ENCODE data around the gene TMUB2.
"Not testable (repeated sequence)": the region's sequence is repeated elsewhere in the genome, so short reads cannot be mapped to it uniquely, and the experiment has no call there.

TMUB2 gene

DNA sequence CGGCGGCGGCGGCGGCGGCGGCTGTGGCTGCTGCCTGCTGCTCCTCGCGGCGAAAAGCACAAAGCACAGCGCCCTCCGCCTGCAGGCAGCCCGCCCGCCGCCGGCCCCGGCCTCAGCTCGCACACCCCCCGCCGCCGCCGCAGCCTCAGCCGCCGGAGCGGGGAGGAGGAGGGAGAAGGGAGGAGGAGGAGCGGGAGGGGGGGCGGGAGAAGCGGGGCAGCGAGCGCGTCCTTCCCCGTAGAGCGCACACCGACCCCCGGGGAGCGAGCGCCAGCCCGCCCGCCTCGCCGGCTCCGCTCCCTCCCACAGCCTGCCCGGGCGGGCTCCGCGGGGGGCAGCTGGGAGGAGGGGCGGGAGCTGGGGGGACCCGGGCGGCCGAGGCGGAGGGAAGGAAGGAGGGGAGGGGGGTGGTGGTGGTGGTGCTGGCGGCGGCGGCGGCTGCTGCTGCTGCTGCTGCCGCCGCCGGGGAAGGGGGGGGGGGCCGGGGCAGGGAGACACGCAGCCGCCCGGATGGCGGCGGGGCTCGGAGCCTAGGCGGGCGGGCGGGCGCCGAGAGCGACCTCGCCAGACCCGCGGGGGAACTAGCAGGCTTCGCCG is 32.9 kb downstream of the TMUB2 start, which contains the start of gene UBTF:
Gene UBTF (minus strand): TSS at position 60 of the 597 bp plus-strand sequence. CDS start 1,446 bp downstream, outside the sequence.
- H3K4me1 Mint-ChIP-seq: peaks cover 42% of the 10 kb centered on the region
- H3K9me3 Mint-ChIP-seq: no peaks in the 10 kb centered on the region
- peaks cover 9% of the 10 kb centered on the region for H3K36me3 Mint-ChIP-seq
- H3K27me3 Mint-ChIP-seq: no peaks in the 10 kb centered on the region
- peak within 1 kb of the TSS; percentile 95 for H3K4me3 Mint-ChIP-seq
- H3K27ac Mint-ChIP-seq: peak within 1 kb of the TSS; percentile 97

DNA sequence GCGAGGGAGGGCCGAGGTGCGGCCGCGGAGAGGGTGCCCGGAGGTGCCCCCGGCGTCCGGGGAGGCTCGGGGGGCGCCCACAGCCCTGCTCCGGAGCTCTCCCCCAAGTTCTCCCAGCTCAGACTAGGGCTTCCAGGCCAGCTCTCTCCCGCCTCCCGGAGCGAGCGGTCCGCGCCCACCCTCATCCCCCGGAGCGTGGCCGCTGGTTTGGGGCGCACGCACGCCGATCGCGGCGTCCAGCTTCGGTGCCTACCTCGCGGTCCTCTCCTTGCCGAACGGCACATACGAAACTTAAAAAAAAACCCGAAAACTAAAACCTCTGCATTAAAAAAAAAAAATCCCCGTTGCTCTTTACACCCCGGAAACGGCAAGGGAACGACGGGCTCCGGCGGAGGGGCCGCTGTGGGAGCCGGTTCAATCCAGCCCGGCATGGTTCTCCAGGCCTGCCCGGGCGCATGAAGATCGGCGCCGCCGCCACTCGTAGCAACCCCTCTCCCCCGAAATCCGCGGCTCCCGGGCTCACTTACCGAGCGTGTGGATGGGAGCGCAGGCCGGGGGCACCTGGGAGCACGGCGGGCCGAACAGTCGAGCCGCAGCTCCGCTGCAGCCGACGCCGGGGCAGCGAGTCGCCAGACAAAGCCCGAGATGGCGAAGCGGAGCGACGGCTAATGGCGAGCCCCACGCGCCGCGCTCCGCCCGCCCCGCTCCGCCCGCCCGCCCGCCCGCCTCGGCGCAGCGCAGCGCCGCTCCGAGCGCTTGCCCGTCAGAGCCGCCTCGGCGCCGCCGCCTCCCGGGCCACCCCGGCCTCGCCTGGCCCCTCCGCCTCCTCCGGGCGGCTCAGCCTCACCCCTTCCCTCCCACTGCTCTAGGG is 33.7 kb downstream of the TMUB2 start:
- no peaks in the 10 kb centered on the region for H3K9me3 Mint-ChIP-seq
- H3K4me3 Mint-ChIP-seq: peak overlapping the region; percentile 98
- peaks cover 5% of the 10 kb centered on the region for H3K36me3 Mint-ChIP-seq
- H3K4me1 Mint-ChIP-seq: peaks cover 35% of the 10 kb centered on the region
- H3K27ac Mint-ChIP-seq: peak overlapping the region; percentile 97
- H3K27me3 Mint-ChIP-seq: no peaks in the 10 kb centered on the region

DNA sequence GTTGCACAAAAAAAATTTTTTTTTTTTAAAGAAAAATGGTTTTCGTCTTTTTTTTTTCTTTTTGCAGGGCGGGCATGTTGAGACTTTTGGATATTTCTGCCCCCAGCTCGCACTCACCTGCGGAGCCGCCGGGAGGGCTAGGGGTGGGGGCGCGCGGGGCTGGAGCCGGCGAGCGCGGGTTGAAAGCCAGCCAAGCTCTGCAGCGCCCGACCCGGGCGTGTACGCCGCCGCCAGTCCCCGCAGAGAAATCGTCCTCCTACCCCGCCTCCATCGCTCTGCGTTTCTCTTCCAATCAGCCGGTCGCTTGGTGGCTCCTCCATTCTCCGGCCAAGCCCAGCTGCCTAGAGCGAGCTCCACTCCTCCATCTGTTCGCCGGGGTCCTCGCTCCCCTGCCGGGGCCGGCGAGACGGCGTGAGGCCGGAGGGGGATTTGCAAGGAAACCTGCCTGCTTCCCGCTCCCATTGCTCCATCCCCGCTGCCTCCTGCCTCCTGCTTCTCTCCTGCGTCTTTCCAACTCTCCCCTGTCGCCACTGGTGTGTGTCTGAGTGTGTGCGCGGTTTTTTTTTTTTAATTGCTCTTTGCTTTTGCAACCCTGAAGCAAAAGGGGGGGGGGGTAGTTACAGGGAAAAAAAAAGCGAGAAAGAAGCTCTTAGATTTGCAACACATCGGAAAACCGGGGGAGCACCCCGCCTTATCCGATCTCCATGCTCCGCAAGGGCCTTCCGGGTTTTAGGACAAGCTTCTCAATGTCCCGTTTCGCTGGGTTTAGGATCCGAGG is 34.5 kb downstream of the TMUB2 start:
- Mint-ChIP-seq H3K27ac (peak overlapping the region; percentile 97), H3K9me3 (no peaks in the 10 kb centered on the region), H3K4me1 (peaks cover 27% of the 10 kb centered on the region), H3K27me3 (no peaks in the 10 kb centered on the region), H3K36me3 (peaks cover 5% of the 10 kb centered on the region), H3K4me3 (peak overlapping the region; percentile 98)

DNA sequence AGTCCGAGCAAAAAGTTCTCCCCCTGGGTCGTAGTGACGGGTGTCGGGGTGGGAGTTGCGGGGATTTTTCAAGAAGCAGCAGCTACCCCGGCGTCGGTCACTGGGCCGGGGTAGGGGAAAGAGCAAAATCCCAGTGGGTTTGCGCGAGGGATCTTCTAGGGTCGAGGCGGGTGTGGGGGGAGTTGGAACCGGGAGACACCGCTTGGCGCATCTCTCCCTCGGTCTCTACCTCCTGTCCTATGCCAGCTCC is 35.0 kb downstream of the TMUB2 start:
- peak overlapping the region; percentile 97 for H3K27ac Mint-ChIP-seq
- no peaks in the 10 kb centered on the region for H3K9me3 Mint-ChIP-seq
- no peaks in the 10 kb centered on the region for H3K27me3 Mint-ChIP-seq
- peak overlapping the region; percentile 98 for H3K4me3 Mint-ChIP-seq
- peaks cover 3% of the 10 kb centered on the region for H3K36me3 Mint-ChIP-seq
- H3K4me1 Mint-ChIP-seq: peaks cover 22% of the 10 kb centered on the region

DNA sequence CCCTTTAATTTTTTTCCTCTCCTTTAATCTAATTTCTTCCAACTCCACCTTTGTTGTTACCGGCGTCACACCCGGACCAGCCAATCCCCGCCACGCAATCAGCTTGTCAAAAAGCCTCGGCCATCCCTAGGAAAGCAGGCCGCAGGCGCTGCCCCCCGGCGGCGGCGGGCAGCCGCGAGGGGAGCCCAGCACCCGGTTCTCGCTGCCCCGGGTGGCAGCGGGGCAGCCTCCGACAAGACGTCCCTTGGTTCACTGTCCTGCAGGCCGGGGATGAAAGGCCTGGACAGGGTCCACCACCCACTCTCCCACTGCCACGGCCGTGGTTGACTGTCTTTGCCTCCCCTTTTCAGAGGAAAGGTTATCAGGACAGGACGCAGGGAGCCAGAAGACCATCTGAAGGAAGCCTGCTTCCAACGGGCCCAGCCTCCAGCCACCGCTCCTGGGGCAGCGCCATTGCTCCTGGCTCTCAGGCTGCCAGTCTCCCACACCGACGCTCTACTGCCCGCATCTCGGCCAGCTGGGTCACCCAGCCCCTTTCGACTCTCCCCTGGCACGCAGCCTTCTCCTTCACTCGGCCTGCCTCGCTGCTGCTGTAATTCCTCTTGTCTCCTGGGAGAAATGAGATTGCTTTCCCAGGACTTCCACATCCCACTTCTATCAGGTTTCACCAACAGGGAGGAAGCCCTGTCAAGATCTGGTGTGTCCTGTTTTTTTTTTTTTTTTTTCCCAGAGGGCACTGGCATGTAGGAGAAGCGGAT is 35.5 kb downstream of the TMUB2 start:
- Mint-ChIP-seq H3K4me3 (peak overlapping the region; percentile 98), H3K9me3 (no peaks in the 10 kb centered on the region), H3K36me3 (no peaks in the 10 kb centered on the region), H3K27ac (peak overlapping the region; percentile 97), H3K27me3 (no peaks in the 10 kb centered on the region), H3K4me1 (peaks cover 18% of the 10 kb centered on the region)

DNA sequence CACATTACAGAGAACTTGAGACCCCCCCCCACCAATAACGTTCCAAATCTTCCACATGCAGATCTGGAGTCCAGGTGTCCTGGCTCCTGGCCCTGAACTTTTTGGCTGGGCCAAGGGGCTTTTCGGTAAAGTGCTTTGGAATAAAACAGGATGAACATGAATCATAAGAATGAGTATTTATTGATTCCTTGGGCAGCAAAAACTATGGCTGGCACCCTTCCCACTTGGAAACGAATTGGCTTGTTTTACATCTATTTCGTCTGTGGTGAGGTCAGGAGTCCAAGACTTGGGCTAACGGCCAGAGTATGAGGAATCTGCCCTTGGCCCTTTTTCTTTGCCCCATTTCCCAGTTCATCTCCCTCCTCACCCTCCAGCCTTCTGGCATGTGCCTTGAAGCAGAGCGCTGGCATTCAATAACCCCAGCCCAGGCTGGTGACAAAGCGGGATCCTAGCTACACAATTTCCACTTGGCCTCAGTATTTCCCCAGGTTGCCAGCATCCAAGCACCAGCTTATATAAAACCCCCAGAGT is 36.8 kb downstream of the TMUB2 start:
- no peak overlapping the region for H3K4me3 Mint-ChIP-seq
- peak overlapping the region; percentile 62 for H3K27ac Mint-ChIP-seq
- no peaks in the 10 kb centered on the region for H3K9me3 Mint-ChIP-seq
- peaks cover 13% of the 10 kb centered on the region for H3K4me1 Mint-ChIP-seq
- no peaks in the 10 kb centered on the region for H3K36me3 Mint-ChIP-seq
- no peaks in the 10 kb centered on the region for H3K27me3 Mint-ChIP-seq

DNA sequence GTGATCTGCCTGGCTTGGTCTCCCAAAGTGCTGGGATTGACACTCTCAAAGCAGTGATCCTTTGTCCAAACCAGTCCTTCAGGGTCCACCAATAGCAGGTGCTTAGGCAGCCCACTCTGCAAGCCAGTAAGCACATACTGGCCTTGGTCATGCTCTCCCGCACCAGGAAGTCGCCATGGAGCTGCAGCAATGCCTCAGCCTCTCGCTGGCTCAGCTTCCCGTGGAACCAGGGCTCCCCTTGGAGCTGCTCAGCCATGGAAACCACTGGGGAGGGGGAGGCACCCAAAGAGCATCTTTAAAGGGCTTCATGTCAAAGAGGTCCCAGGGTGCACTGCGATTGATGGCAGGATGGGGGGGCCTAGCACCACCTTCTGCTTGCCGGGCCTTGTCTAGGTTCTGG is 42.3 kb downstream of the TMUB2 start:
- no peak overlapping the region for H3K4me3 Mint-ChIP-seq

DNA sequence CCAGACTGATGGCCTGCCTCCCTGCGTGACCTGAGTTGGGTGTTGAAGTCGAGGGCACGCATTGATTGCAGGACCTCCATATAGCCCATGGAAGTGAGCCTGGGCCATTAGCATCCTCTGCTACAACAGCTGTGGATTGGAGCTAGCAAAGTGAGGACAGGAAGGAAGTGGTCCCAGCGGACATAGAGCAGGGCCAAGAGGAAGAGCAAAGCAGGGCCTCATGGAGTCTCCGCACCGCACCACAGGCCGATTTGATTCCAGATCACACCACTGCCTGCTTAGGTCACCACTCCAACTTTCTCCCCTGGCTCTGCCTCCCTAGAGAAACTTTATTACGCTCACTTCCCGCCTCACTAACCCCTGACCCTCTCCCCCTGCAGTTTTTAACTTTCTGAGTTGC is 43.4 kb downstream of the TMUB2 start:
- Mint-ChIP-seq H3K9me3 (no peaks in the 10 kb centered on the region), H3K4me1 (peaks cover 3% of the 10 kb centered on the region), H3K4me3 (no peak overlapping the region)

More for the DNA sequence above, 42.3 kb downstream of the TMUB2 start:
- Mint-ChIP-seq H3K27me3 (no peaks in the 10 kb centered on the region), H3K36me3 (no peaks in the 10 kb centered on the region), H3K9me3 (no peaks in the 10 kb centered on the region), H3K4me1 (no peaks in the 10 kb centered on the region), H3K27ac (no peak overlapping the region)

DNA sequence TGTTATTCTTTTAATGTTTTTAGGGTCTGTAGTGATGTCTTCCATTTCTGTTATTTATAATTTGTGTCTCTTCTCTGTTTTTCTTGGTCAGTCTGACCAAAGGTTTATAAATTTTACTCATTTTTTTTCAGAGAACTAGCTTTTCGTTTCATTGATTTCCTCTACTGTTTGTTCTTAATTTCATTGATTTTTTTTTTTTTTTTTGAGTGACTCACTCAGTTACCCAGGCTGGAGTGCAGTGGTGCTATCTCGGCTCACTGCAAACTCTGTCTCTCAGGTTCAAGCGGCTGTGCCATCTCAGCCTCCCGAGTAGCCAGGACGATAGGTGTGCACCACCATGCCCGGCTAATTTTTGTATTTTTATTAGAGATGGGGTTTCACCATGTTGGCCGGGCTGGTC is 45.3 kb downstream of the TMUB2 start:
- Mint-ChIP-seq H3K27ac (no peak overlapping the region), H3K4me1 (peaks cover 5% of the 10 kb centered on the region), H3K36me3 (no peaks in the 10 kb centered on the region), H3K9me3 (no peaks in the 10 kb centered on the region), H3K27me3 (no peaks in the 10 kb centered on the region), H3K4me3 (no peak overlapping the region)

More for the DNA sequence above, 43.4 kb downstream of the TMUB2 start:
- Mint-ChIP-seq H3K27me3 (no peaks in the 10 kb centered on the region), H3K36me3 (no peaks in the 10 kb centered on the region), H3K27ac (no peak overlapping the region)

DNA sequence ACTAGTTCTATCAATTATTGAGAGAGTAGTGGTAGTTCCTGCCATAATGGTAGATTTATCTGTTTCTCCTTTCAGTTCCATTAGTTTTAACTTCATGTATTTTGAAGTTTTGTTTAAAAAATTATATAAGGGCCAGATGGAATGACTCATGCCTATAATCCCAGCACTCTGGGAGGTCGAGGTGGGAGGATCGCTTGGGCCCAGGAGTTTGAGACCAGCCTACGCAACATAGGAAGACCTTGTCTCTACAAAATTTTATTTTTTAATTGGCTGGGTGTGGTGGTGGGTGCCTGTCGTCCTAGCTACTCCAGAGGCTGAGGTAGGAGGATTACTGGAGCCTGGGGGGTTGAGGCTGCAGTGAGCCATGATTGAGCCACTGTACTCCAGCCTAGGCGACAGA is 46.8 kb downstream of the TMUB2 start:
- no peaks in the 10 kb centered on the region for H3K9me3 Mint-ChIP-seq
- no peak overlapping the region for H3K4me3 Mint-ChIP-seq
- H3K27me3 Mint-ChIP-seq: no peaks in the 10 kb centered on the region
- H3K4me1 Mint-ChIP-seq: peaks cover 5% of the 10 kb centered on the region
- no peaks in the 10 kb centered on the region for H3K36me3 Mint-ChIP-seq
- no peak overlapping the region for H3K27ac Mint-ChIP-seq

DNA sequence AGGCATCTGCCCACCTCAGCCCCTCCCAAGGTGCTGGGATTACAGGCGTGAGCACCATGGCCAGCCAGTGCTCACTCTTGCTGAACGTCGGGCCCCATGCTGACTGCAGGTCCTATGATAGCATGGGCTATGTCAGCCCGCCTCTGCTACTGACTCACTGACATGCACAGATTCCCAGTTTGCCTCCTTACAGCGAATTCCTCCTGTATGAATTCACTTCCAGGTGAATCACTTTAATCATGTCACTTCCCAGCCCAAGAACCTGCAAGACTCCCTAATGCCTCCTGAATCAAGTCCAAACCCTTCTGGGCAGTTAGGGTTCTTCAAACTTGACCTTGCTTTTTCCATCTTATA is 48.8 kb downstream of the TMUB2 start:
- Mint-ChIP-seq H3K4me1 (peaks cover 5% of the 10 kb centered on the region), H3K9me3 (no peaks in the 10 kb centered on the region), H3K27me3 (no peaks in the 10 kb centered on the region), H3K36me3 (no peaks in the 10 kb centered on the region), H3K27ac (no peak overlapping the region), H3K4me3 (no peak overlapping the region)

DNA sequence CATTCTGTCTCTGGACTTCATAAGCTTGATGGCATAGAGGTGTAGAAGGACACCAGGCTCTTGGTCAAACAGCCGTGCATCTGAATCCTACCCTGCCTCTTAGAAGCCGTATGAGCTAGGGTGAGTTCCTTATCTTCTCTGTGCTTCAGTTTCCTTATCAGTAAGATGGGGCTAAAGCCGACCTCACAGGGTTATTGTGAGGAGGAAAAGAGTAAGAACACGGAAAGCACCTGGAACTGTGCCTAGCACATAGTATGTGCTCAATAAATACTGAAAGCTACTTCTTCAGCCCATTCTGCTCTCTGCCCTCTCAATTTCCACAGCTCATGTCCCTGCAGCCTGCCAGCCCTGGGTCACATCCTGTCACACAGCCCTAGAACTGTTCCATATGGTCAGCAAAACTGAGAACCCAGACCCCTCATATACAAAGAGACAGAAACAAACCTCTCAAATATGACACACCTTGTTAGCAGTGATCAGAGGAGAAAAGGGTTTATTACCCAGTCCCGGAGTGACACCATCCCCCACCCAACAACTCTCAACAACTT is 49.7 kb downstream of the TMUB2 start:
- no peaks in the 10 kb centered on the region for H3K36me3 Mint-ChIP-seq
- H3K4me3 Mint-ChIP-seq: no peak overlapping the region
- H3K4me1 Mint-ChIP-seq: peaks cover 5% of the 10 kb centered on the region
- no peaks in the 10 kb centered on the region for H3K27me3 Mint-ChIP-seq
- no peak overlapping the region for H3K27ac Mint-ChIP-seq
- no peaks in the 10 kb centered on the region for H3K9me3 Mint-ChIP-seq

DNA sequence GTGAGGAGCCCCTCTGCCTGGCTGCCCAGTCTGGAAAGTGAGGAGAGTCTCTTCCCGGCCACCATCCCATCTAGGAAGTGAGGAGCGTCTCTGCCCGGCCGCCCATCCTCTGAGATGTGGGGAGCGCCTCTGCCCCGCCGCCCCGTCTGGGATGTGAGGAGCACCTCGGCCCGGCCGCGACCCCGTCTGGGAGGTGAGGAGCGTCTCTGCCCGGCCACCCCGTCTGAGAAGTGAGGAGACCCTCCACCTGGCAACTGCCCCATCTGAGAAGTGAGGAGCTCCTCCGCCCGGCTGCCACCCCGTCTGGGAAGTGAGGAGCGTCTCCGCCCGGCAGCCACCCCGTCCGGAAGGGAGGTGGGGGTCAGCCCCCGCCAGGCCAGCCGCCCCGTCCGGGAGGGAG is 51.1 kb downstream of the TMUB2 start:
- H3K9me3 Mint-ChIP-seq, H3K4me1 Mint-ChIP-seq, H3K27me3 Mint-ChIP-seq, H3K27ac Mint-ChIP-seq, H3K36me3 Mint-ChIP-seq, H3K4me3 Mint-ChIP-seq: not testable (repeated sequence)

DNA sequence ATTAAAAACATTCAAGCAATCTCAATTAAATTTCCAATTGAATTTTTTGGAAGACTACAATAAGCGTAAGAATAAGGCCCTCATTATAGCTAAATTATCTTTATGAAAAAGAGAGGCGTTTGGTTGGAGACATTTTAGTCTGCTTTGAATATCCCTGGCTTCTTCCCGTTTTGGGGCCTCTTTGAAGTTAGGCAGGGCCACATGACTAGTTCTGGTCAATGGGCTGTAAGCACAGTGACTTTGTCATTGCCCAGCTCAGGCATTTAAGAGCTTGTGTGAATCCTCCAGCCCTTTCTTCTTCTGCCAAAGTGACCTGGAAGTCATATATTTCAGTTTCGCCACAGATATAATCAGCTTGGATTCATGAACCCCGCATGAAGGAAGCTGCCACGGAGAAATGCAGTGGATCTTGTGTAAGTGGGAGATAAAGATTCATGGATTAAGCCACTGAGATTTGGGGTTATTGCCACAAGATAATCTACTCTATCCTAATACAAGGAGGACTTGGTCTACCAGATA is 54.4 kb downstream of the TMUB2 start:
- Mint-ChIP-seq H3K27me3 (no peaks in the 10 kb centered on the region), H3K36me3 (no peaks in the 10 kb centered on the region), H3K4me1 (peaks cover 11% of the 10 kb centered on the region), H3K9me3 (no peaks in the 10 kb centered on the region), H3K4me3 (no peak overlapping the region), H3K27ac (no peak overlapping the region)

All from activated naive CD4-positive, alpha-beta T cell treated with anti-CD3 and anti-CD28 coated beads, Interleukin-2, amount 50 U/mL, for 24 hours (primary cell).